Keratinocyte (primary cell): ENCODE results near the gene COPZ1. TPM values are rescaled to one million over a fixed set of nuclear protein-coding genes. Genes with fewer than 3 reads are reported as not detected.

ENCODE experiments used
- DNase-seq: peaks from one replicate; pipeline ENCODE4 v3.0.0-alpha.2; 2011; ENCODE audit warnings: low read depth, missing footprints, low spot score
- FAIRE-seq: peaks from 2 replicates; lab custom pipeline; 2011; peaks lifted over from hg19 to GRCh38; lab: Jason Lieb, UNC
- H2AFZ ChIP-seq: 2 replicates; pipeline ENCODE4 v1.6.0; 2012; ENCODE audit warnings: low read length, control low read depth, inconsistent platforms; ENCODE audit not compliant: control insufficient read depth
- H3K27ac ChIP-seq: 2 replicates; pipeline ENCODE4 v1.5.1; 2011; ENCODE audit warnings: low read length; ENCODE audit not compliant: control insufficient read depth, insufficient read depth
- H3K27me3 ChIP-seq: 3 replicates; pipeline ENCODE4 v1.6.0; 2011; ENCODE audit warnings: low read length; ENCODE audit not compliant: control insufficient read depth, insufficient read depth; ENCODE audit errors: extremely low read depth
- H3K36me3 ChIP-seq, 2 experiments: 2 replicates in 1 of 2; 3 replicates in 1 of 2; pipeline ENCODE4 v1.5.1; 2011; ENCODE audit warnings: low read length in 2 of 2, mild to moderate bottlenecking in 1 of 2; ENCODE audit not compliant: control insufficient read depth in 2 of 2, insufficient read depth in 2 of 2; ENCODE audit errors: extremely low read depth in 1 of 2
- H3K4me1 ChIP-seq: 3 replicates; pipeline ENCODE4 v1.5.1; 2011; ENCODE audit warnings: low read length; ENCODE audit not compliant: control insufficient read depth, insufficient read depth; ENCODE audit errors: extremely low read depth
- H3K4me2 ChIP-seq: 3 replicates; pipeline ENCODE4 v1.6.0; 2011; ENCODE audit warnings: low read depth, low read length; ENCODE audit not compliant: control insufficient read depth, insufficient read depth; ENCODE audit errors: extremely low read depth
- H3K4me3 ChIP-seq, 3 experiments: fragments of 200-600 bp in 1 of 3; sonication (generic) in 1 of 3; 2 replicates in 2 of 3; 3 replicates in 1 of 3; pipeline ENCODE4 v1.5.1; 2011 to 2016; ENCODE audit warnings: low read length in 3 of 3, mild to moderate bottlenecking in 3 of 3, control low read depth in 2 of 3, inconsistent platforms in 1 of 3, low read depth in 1 of 3, mixed read lengths in 1 of 3, mixed run types in 1 of 3, moderate library complexity in 1 of 3; ENCODE audit not compliant: control insufficient read depth in 2 of 3, insufficient read depth in 2 of 3; ENCODE audit errors: extremely low read depth in 1 of 3
- H3K79me2 ChIP-seq: 2 replicates; pipeline ENCODE4 v1.6.0; 2012; ENCODE audit warnings: low read length; ENCODE audit not compliant: control insufficient read depth, insufficient read depth
- H3K9ac ChIP-seq: 3 replicates; pipeline ENCODE4 v1.6.0; 2011; ENCODE audit warnings: low read length; ENCODE audit not compliant: control insufficient read depth, insufficient read depth; ENCODE audit errors: extremely low read depth
- H3K9me1 ChIP-seq: 3 replicates; pipeline ENCODE4 v1.6.0; 2011; ENCODE audit warnings: low read length; ENCODE audit not compliant: control insufficient read depth, insufficient read depth; ENCODE audit errors: extremely low read depth
- H3K9me3 ChIP-seq: 2 replicates; pipeline ENCODE4 v1.5.1; 2012; ENCODE audit warnings: low read depth, low read length; ENCODE audit not compliant: control insufficient read depth
- H4K20me1 ChIP-seq: 3 replicates; pipeline ENCODE4 v1.6.0; 2011; ENCODE audit warnings: low read length; ENCODE audit not compliant: control insufficient read depth, insufficient read depth; ENCODE audit errors: extremely low read depth
- CTCF ChIP-seq, 3 experiments: IDR thresholded peaks in 1 of 3; conservative IDR thresholded peaks in 1 of 3; optimal IDR thresholded peaks in 1 of 3; 2 replicates in 2 of 3; 3 replicates in 1 of 3; pipeline versions ENCODE3 to v1.5.1; 2011; ENCODE audit warnings: low read length in 3 of 3, mild to moderate bottlenecking in 3 of 3, moderate library complexity in 2 of 3, control low read depth in 1 of 3, inconsistent platforms in 1 of 3; ENCODE audit not compliant: insufficient read depth in 2 of 3; ENCODE audit errors: extremely low read depth in 1 of 3
- EZH2 ChIP-seq: IDR thresholded peaks from one replicate; pipeline ENCODE4 v1.6.1; 2012; ENCODE audit warnings: inconsistent platforms, mild to moderate bottlenecking, low read length, moderate library complexity
- dilution Hi-C: fragments of 300-500 bp; cut with MboI; formaldehyde crosslinking; loops from one replicate; pipeline ENCODE4 v1.7.0; 2020; ENCODE audit warnings: low sequenced_read_pairs; ENCODE audit not compliant: extremely low pct_ligation_motif_present
- polyA plus RNA-seq, 5 experiments: library from polyadenylated mRNA; depleted of rRNA in 3 of 5; stranded (reverse) in 3 of 5; stranded (forward) in 1 of 5; unstranded in 1 of 5; fragments of >200 nt; gene quantifications; 1 replicate in 1 of 5; 2 replicates in 3 of 5; 3 replicates in 1 of 5; pipeline versions ENCODE4 v1.2.1 to v1.2.3, GENCODE V29; 2011 to 2012; ENCODE audit warnings: missing spikeins in 2 of 5, low read depth in 1 of 5, low replicate concordance in 1 of 5

COPZ1 gene
- polyA plus RNA-seq, 1 donor (not counting 4 experiments of a cell fraction or from before 2014, with no cell fraction given): 280 TPM

- Histone ChIP-seq H3K9me3 (no peaks in the 10 kb centered on the region), H3K27ac (no peak overlapping the region), H3K36me3 (peaks cover 26 to 37% of the 10 kb centered on the region in 2 experiments), H3K4me1 (no peaks in the 10 kb centered on the region), H3K79me2 (peaks cover 11% of the 10 kb centered on the region), H3K4me3 (no peak overlapping the region), H2AFZ (no peak overlapping the region), H3K4me2 (no peak overlapping the region), H3K9ac (no peak overlapping the region), H3K27me3 (no peaks in the 10 kb centered on the region), H4K20me1 (peaks cover 4% of the 10 kb centered on the region), H3K9me1 (no peaks in the 10 kb centered on the region)
- no peak for FAIRE-seq
- no peak for DNase-seq
- dilution Hi-C loops: no loop called here
- TF ChIP-seq CTCF (optimal IDR thresholded peaks at IDR 0.05 in 1 of 3, IDR thresholded peaks at IDR 0.05 in 1 of 3, conservative IDR thresholded peaks at IDR 0.05 in 1 of 3; ENCODE audit: extremely low read depth in 1 of 3, insufficient read depth in 2 of 3, low read length in 3 of 3): no peak
- no peak for TF ChIP-seq EZH2
Observed at GRCh38 chr12:54340846-54341245, 15.9 kb downstream of the COPZ1 start.

- no peaks in the 10 kb centered on the region for H3K9me3 ChIP-seq
- H3K4me3 ChIP-seq: no peak overlapping the region
- dilution Hi-C loops: no loop called here
- H3K9me1 ChIP-seq: no peaks in the 10 kb centered on the region
- no peaks in the 10 kb centered on the region for H3K4me1 ChIP-seq
- H4K20me1 ChIP-seq: peaks cover 4% of the 10 kb centered on the region
- H3K27me3 ChIP-seq: no peaks in the 10 kb centered on the region
- TF ChIP-seq EZH2: no peak
- no peak for TF ChIP-seq CTCF (optimal IDR thresholded peaks at IDR 0.05 in 1 of 3, IDR thresholded peaks at IDR 0.05 in 1 of 3, conservative IDR thresholded peaks at IDR 0.05 in 1 of 3; ENCODE audit: extremely low read depth in 1 of 3, insufficient read depth in 2 of 3, low read length in 3 of 3)
- no peak overlapping the region for H3K27ac ChIP-seq
- H3K9ac ChIP-seq: no peak overlapping the region
- peaks cover 11% of the 10 kb centered on the region for H3K79me2 ChIP-seq
- FAIRE-seq (no peak), DNase-seq (no peak)
- peaks cover 27 to 37% of the 10 kb centered on the region in 2 experiments for H3K36me3 ChIP-seq
- no peak overlapping the region for H2AFZ ChIP-seq
- no peak overlapping the region for H3K4me2 ChIP-seq
Observed at GRCh38 chr12:54341378-54342300, 16.7 kb downstream of the COPZ1 start.
